HepG2 (cell line): Measurements from ENCODE around the gene JPH4. TPM values are rescaled to one million over a fixed set of nuclear protein-coding genes. Genes with fewer than 3 reads are reported as not detected.

ENCODE experiments used
- ATF7-NPFF ChIP-seq: sonication (generic); formaldehyde crosslinking; IDR thresholded peaks from 2 replicates; pipeline ENCODE4 v1.8.1; 2023; ENCODE audit warnings: mild to moderate bottlenecking, low read depth, missing genetic modification reagents, moderate library complexity
- BORCS8-MEF2B ChIP-seq: sonication (generic); formaldehyde crosslinking; IDR thresholded peaks from 2 replicates; pipeline ENCODE4 v1.8.0; 2022; ENCODE audit warnings: mild to moderate bottlenecking, missing genetic modification reagents
- ELF3 ChIP-seq: IDR thresholded peaks from 2 replicates; pipeline ENCODE4 v1.6.1; 2016; ENCODE audit warnings: missing genetic modification reagents, missing compliant biosample characterization
- HNF4G ChIP-seq, 2 experiments: sonication (generic) in 1 of 2; formaldehyde crosslinking in 1 of 2; IDR thresholded peaks; 2 replicates each; pipeline versions ENCODE4 v1.4.0 to v1.6.1; 2011 to 2020; ENCODE audit warnings: borderline replicate concordance in 2 of 2, low read depth in 2 of 2, mild to moderate bottlenecking in 2 of 2, low read length in 1 of 2, missing genetic modification reagents in 1 of 2, moderate library complexity in 1 of 2
- IKZF1 ChIP-seq: fragments of 450-650 bp; IDR thresholded peaks from 2 replicates; pipeline ENCODE4 v1.7.1; 2016
- KLF15 ChIP-seq: sonication (generic); formaldehyde crosslinking; IDR thresholded peaks from 2 replicates; pipeline ENCODE4 v1.8.1; 2023; ENCODE audit warnings: borderline replicate concordance, mild to moderate bottlenecking, inconsistent platforms, missing genetic modification reagents, mixed read lengths
- MTERF4 ChIP-seq: sonication (generic); formaldehyde crosslinking; IDR thresholded peaks from 2 replicates; pipeline ENCODE4 v1.8.0; 2023; ENCODE audit warnings: mild to moderate bottlenecking, missing genetic modification reagents
- MYC ChIP-seq: sonication (generic); formaldehyde crosslinking; IDR thresholded peaks from 2 replicates; pipeline ENCODE4 v1.9.0; 2021; ENCODE audit warnings: missing genetic modification reagents, borderline replicate concordance
- NCOR1 ChIP-seq: fragments of 200-600 bp; sonication (generic); IDR thresholded peaks from 2 replicates; pipeline ENCODE4 v1.7.0; 2017; ENCODE audit warnings: antibody characterized with exemption, low read length, borderline replicate concordance
- POLR2AphosphoS5 ChIP-seq: IDR thresholded peaks from 2 replicates; pipeline ENCODE4 v1.6.1; 2012; ENCODE audit warnings: low read depth, low read length
- RARG ChIP-seq: sonication (generic); formaldehyde crosslinking; IDR thresholded peaks from 2 replicates; pipeline ENCODE4 v1.4.0; 2020; ENCODE audit warnings: low read depth, mild to moderate bottlenecking, missing genetic modification reagents
- RERE ChIP-seq: IDR thresholded peaks from 2 replicates; pipeline ENCODE4 v1.6.1; 2016; ENCODE audit warnings: low read depth, missing genetic modification reagents, missing compliant biosample characterization
- SALL2 ChIP-seq: sonication (generic); formaldehyde crosslinking; IDR thresholded peaks from 2 replicates; pipeline ENCODE4 v1.8.1; 2023; ENCODE audit warnings: mild to moderate bottlenecking, missing genetic modification reagents, inconsistent platforms
- SNAPC2 ChIP-seq: sonication (generic); formaldehyde crosslinking; IDR thresholded peaks from 2 replicates; pipeline ENCODE4 v1.8.1; 2022; ENCODE audit warnings: mild to moderate bottlenecking, missing genetic modification reagents
- ZC3H4 ChIP-seq: sonication (generic); formaldehyde crosslinking; IDR thresholded peaks from 2 replicates; pipeline ENCODE4 v1.4.0; 2020; ENCODE audit warnings: missing genetic modification reagents, borderline replicate concordance
- ZFY ChIP-seq: sonication (generic); formaldehyde crosslinking; IDR thresholded peaks from 2 replicates; pipeline ENCODE4 v1.4.0; 2020; ENCODE audit warnings: missing genetic modification reagents
- ZKSCAN1 ChIP-seq: fragments of 150-350 bp; IDR thresholded peaks from 2 replicates; pipeline ENCODE4 v1.6.1; 2014; ENCODE audit warnings: low read length
- ZNF230 ChIP-seq: sonication (generic); formaldehyde crosslinking; IDR thresholded peaks from 2 replicates; pipeline ENCODE4 v1.4.0; 2020; ENCODE audit warnings: mild to moderate bottlenecking, missing genetic modification reagents
- ZNF414 ChIP-seq: sonication (generic); formaldehyde crosslinking; IDR thresholded peaks from 2 replicates; pipeline ENCODE4 v1.5.0; 2020; ENCODE audit warnings: missing genetic modification reagents
- ZNF468 ChIP-seq: sonication (generic); formaldehyde crosslinking; IDR thresholded peaks from 2 replicates; pipeline ENCODE4 v1.8.0; 2022; ENCODE audit warnings: mild to moderate bottlenecking, moderate library complexity, missing genetic modification reagents
- ZNF781 ChIP-seq: sonication (generic); formaldehyde crosslinking; IDR thresholded peaks from 2 replicates; pipeline ENCODE4 v1.5.1; 2020; ENCODE audit warnings: borderline replicate concordance, mild to moderate bottlenecking, missing genetic modification reagents; ENCODE audit errors: not compliant biosample characterization
- ZSCAN31 ChIP-seq: sonication (generic); formaldehyde crosslinking; IDR thresholded peaks from 2 replicates; pipeline ENCODE4 v1.5.0; 2020; ENCODE audit warnings: low read depth, mild to moderate bottlenecking, missing genetic modification reagents
- polyA plus RNA-seq, 8 experiments: library from polyadenylated mRNA; depleted of rRNA in 3 of 8; stranded (reverse) in 7 of 8; unstranded in 1 of 8; fragments of >200 nt; fragmentation: Illumina TruSeq in 4 of 8; extraction: Trizol in 4 of 8; gene quantifications; 2 replicates each; pipeline versions ENCODE4 v1.2.1 to v1.2.3, GENCODE V29; 2011 to 2016; ENCODE audit warnings: low read depth in 4 of 8, missing spikeins in 1 of 8, mixed read lengths in 1 of 8; ENCODE audit not compliant: insufficient read depth in 1 of 8
- total RNA-seq, 5 experiments: library from RNA; depleted of rRNA; stranded (reverse); fragments of >200 nt; fragmentation: Illumina TruSeq; extraction: Trizol; gene quantifications; 2 replicates each; pipeline ENCODE4 v1.2.3, GENCODE V29; 2016; ENCODE audit warnings: low read depth in 1 of 5

JPH4 gene
- total and polyA plus RNA-seq, 2 of the 13 experiments (the other 11 are each of a cell fraction or from before 2014, with no cell fraction given), result 0.08 to 0.22 TPM

GRCh38 chr14:23567186-23568020, 11.2 kb downstream of the JPH4 start, which contains the start of gene AP1G2 (continued):
- peak; percentile 95 for TF ChIP-seq ZFY (CRISPR knock-in tag)
- peak; percentile 43; the same call in 1 of the 2 replicates for TF ChIP-seq NCOR1
- peak; percentile 100 for TF ChIP-seq MTERF4
- no peak for TF ChIP-seq RERE (CRISPR knock-in tag)
- no peak for TF ChIP-seq HNF4G (IDR thresholded peaks at IDR 0.05; ENCODE audit: borderline replicate concordance, low read depth, low read length)
- TF ChIP-seq HNF4G (CRISPR knock-in tag; IDR thresholded peaks at IDR 0.05; ENCODE audit: borderline replicate concordance, low read depth), result peak; percentile 60
- peak; percentile 74 for TF ChIP-seq MYC (CRISPR knock-in tag)
- no peak for TF ChIP-seq ZKSCAN1
- peak; percentile 94; the same call in 1 of the 2 replicates for TF ChIP-seq SNAPC2 (CRISPR knock-in tag)
- TF ChIP-seq ZNF468 (CRISPR knock-in tag), result peak; percentile 68; the same call in 1 of the 2 replicates
- TF ChIP-seq ZC3H4 (CRISPR knock-in tag), result peak; percentile 82; the same call in 1 of the 2 replicates
- TF ChIP-seq ZNF230 (CRISPR knock-in tag), result peak; percentile 99
- no peak for TF ChIP-seq ZNF414 (CRISPR knock-in tag)
- TF ChIP-seq IKZF1, result no peak
- peak; percentile 97 for TF ChIP-seq BORCS8-MEF2B (CRISPR knock-in tag)
- TF ChIP-seq SALL2, result peak; percentile 86; the same call in 1 of the 2 replicates
- peak; percentile 93 for TF ChIP-seq ATF7-NPFF (CRISPR knock-in tag)
- TF ChIP-seq POLR2AphosphoS5, result peak; percentile 99
- TF ChIP-seq KLF15 (CRISPR knock-in tag), result peak; percentile 76; the same call in 1 of the 2 replicates
- TF ChIP-seq ZNF781 (CRISPR knock-in tag), result peak; percentile 95
- TF ChIP-seq RARG (CRISPR knock-in tag), result 0 out of 2 replicates have a peak, but pooled peaks have one; percentile 94
- peak; percentile 82; the same call in 1 of the 2 replicates for TF ChIP-seq ZSCAN31
- TF ChIP-seq ELF3 (CRISPR knock-in tag), result peak; percentile 100
